ENCODE measurements around the gene CTNNA3. TPM values are rescaled to one million over a fixed set of nuclear protein-coding genes. Genes with fewer than 3 reads are reported as not detected.

Gene CTNNA3
- total RNA-seq, 1 donor from 2014 or later = under 0.01 TPM

GRCh38 chr10:66762218-66762729 is 933.7 kb downstream of the CTNNA3 start:
- Histone ChIP-seq H3K27me3 (no peaks in the 10 kb centered on the region), H3K4me1 (no peaks in the 10 kb centered on the region), H3K36me3 (no peaks in the 10 kb centered on the region), H3K27ac (no peak overlapping the region), H3K4me3 (no peak overlapping the region), H3K9me3 (no peaks in the 10 kb centered on the region)
- TF ChIP-seq, protein P1, sequence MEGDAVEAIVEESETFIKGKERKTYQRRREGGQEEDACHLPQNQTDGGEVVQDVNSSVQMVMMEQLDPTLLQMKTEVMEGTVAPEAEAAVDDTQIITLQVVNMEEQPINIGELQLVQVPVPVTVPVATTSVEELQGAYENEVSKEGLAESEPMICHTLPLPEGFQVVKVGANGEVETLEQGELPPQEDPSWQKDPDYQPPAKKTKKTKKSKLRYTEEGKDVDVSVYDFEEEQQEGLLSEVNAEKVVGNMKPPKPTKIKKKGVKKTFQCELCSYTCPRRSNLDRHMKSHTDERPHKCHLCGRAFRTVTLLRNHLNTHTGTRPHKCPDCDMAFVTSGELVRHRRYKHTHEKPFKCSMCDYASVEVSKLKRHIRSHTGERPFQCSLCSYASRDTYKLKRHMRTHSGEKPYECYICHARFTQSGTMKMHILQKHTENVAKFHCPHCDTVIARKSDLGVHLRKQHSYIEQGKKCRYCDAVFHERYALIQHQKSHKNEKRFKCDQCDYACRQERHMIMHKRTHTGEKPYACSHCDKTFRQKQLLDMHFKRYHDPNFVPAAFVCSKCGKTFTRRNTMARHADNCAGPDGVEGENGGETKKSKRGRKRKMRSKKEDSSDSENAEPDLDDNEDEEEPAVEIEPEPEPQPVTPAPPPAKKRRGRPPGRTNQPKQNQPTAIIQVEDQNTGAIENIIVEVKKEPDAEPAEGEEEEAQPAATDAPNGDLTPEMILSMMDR (IDR thresholded peaks at IDR 0.05) = no peak
- intact Hi-C loops (cut with DNase I) = no loop called here
- no peak for DNase-seq (ENCODE audit: low spot score in 2 of 2)

GRCh38 chr10:66760941-66761340 is 935.1 kb downstream of the CTNNA3 start:
- Histone ChIP-seq H3K9me3 (no peaks in the 10 kb centered on the region), H3K27ac (no peak overlapping the region), H3K4me1 (no peaks in the 10 kb centered on the region), H3K27me3 (no peaks in the 10 kb centered on the region), H3K36me3 (no peaks in the 10 kb centered on the region), H3K4me3 (no peak overlapping the region)
- no peak for DNase-seq (ENCODE audit: low spot score in 2 of 2)
- TF ChIP-seq, protein P1 (IDR thresholded peaks at IDR 0.05) = no peak
- intact Hi-C loops (cut with DNase I) = no loop called here

DNA sequence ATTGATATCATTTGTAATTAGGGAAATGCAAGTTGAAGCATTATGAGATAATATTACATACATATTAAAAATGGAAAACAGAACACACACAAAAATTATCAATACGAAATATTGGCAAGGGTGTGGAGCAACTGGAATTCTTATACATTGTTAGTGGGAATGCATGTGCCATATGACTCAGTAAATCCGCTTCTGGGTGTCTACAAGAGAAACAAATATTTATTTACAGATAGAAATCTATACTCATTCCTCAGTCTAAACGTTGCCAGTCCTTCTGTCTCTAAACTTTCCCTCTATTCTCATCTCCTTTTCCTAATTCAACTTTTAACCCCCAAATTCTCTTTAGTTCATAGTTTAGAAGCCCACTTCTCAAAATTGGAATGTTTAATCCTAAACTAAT is 940.5 kb downstream of the CTNNA3 start:
- Histone ChIP-seq H3K9me3 (no peaks in the 10 kb centered on the region), H3K4me3 (no peak overlapping the region), H3K27me3 (no peaks in the 10 kb centered on the region), H3K27ac (no peak overlapping the region), H3K36me3 (no peaks in the 10 kb centered on the region), H3K4me1 (no peaks in the 10 kb centered on the region)
- no peak for DNase-seq (ENCODE audit: low spot score in 2 of 2)
- intact Hi-C loops (cut with DNase I) = no loop called here
- TF ChIP-seq, protein P1 (IDR thresholded peaks at IDR 0.05) = no peak

DNA sequence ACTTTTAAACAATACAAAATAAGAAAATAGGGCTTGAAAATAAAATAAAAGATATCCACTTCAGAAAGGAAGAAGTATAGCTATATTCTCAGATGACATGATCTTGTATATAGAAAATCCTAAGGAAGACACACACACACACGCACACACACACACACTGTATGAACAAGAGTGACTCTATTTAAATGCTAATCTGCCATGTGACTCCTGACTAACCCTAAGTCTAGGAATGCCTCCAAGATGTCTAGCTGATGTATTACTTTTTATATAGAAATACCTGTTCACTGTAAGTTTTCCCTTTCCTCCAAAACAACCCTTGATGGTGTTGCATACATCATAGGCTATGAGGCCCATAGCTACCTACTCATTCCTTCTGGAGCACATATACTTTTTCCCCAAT is 943.3 kb downstream of the CTNNA3 start:
- DNase-seq (ENCODE audit: low spot score in 2 of 2) = no peak
- intact Hi-C loops (cut with DNase I) = no loop called here
- Histone ChIP-seq H3K27ac (no peak overlapping the region), H3K4me3 (no peak overlapping the region), H3K36me3 (no peaks in the 10 kb centered on the region), H3K9me3 (no peaks in the 10 kb centered on the region), H3K4me1 (no peaks in the 10 kb centered on the region), H3K27me3 (no peaks in the 10 kb centered on the region)
- TF ChIP-seq, protein P1 (IDR thresholded peaks at IDR 0.05) = no peak

- no peak for DNase-seq (ENCODE audit: low spot score in 2 of 2)
- TF ChIP-seq, protein P1 (IDR thresholded peaks at IDR 0.05) = no peak
- intact Hi-C loops (cut with DNase I) = no loop called here
Measured at GRCh38 chr10:66748217-66748616, 947.8 kb downstream of the CTNNA3 start.

GRCh38 chr10:66747451-66747850 is 948.5 kb downstream of the CTNNA3 start:
- Histone ChIP-seq H3K36me3 (no peaks in the 10 kb centered on the region), H3K4me3 (no peak overlapping the region), H3K27me3 (no peaks in the 10 kb centered on the region), H3K4me1 (no peaks in the 10 kb centered on the region), H3K27ac (no peak overlapping the region), H3K9me3 (no peaks in the 10 kb centered on the region)
- intact Hi-C loops (cut with DNase I) = no loop called here
- TF ChIP-seq, protein P1 (IDR thresholded peaks at IDR 0.05) = no peak
- DNase-seq (ENCODE audit: low spot score in 2 of 2) = no peak

More at GRCh38 chr10:66748217-66748616, 947.8 kb downstream of the CTNNA3 start:
- H3K27ac ChIP-seq = no peak overlapping the region
- H3K36me3 ChIP-seq = no peaks in the 10 kb centered on the region
- H3K4me3 ChIP-seq = no peak overlapping the region
- no peaks in the 10 kb centered on the region for H3K4me1 ChIP-seq
- H3K9me3 ChIP-seq = no peaks in the 10 kb centered on the region
- H3K27me3 ChIP-seq = no peaks in the 10 kb centered on the region

All from ascending aorta (tissue), 2 donors.